ENCODE measurements around the gene ONECUT3.
"Not testable (repeated sequence)": the region's sequence is repeated elsewhere in the genome, so short reads cannot be mapped to it uniquely, and the experiment has no call there.

The ONECUT3 gene

DNA sequence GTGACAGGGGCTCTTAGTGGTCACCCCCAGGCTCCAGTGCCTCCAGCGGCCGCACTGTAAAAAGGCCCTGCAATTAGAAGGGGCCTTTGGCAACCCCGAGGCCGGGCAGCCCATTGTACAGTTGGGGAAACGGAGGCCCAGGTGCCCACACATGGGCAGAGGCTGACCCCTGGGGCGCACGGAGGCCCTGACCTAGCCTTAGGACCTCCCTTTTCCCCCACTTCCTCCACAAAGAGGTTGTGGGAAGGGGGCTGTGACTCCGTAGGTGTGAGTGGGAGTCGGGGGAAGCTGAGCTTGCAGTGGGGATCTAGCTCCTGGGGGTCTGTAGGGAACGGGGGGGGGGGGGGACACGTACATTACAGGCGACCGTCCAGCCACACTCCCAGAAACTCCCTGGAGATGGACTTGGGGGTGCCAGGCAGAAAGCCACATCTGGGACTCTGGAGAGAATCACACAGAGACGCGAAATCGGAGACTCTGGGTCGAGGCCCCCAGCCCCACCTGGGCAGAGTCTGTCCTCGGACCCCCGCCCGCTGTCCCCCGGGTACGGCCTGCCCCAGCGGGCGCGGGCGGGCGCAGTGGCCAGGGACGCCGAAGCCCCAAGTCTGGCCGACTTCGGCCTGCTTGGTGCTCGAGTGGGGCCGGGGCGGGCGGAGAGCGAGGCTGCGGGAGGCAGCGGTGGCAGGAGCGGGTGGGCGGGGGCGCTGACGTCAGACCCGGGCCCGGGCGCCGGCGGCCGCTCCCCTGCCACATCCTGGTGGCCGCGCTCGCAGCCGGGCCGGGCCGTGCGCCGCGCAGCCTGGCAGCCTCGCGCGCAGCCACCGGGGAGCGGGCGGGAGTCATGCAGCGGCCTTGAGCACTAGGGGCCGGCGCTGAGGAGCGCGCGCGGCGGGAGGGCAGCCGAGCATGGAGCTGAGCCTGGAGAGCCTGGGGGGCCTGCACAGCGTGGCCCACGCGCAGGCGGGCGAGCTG, at the start of gene ONECUT3:
TSS of gene ONECUT3 (plus strand) at position 750 of the 972 bp plus-strand sequence. CDS start at position 907, 157 bp downstream.
- no peak for DNase-seq (ENCODE audit: low read depth in 1 of 2, low spot score in 1 of 2)

DNA sequence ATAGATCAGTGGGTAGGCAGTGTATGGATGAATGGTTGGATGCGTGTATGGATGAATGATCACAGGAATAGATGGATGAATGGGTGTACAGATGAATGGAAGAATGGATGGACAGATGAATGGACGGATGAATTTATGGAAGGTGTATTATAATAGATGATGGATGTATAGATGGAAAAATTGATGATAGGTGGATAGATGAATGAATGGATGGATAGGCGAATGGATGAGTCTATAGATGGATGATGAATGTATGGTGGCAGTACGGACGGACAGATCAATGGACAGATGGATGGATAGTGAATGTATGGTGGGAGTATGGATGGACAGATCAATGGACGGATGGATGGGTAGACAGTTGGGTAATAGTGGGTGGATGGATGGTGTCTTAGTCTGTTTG, 49.0 kb upstream of the ONECUT3 start:
- no peak for DNase-seq (ENCODE audit: low read depth in 1 of 2, low spot score in 1 of 2)

DNA sequence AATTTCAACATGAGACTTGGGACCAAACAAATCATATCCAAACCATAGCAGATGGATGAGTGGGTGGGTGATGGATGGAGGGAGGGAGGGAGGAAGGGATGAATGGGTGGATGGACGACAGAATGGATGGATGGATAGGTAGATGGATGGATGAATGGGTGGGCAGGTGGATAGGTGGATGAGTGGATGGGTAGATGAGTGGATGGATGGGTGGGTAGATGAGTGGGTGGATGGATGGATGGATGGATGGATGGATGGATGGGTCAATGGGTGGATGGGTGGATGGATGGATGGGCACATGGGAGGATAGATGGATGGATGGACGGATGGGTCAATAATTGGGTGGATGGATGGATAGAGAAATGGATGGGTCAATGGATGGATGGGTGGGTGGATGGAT, 47.9 kb upstream of the ONECUT3 start:
- DNase-seq (ENCODE audit: low read depth in 1 of 2, low spot score in 1 of 2), result no peak

DNA sequence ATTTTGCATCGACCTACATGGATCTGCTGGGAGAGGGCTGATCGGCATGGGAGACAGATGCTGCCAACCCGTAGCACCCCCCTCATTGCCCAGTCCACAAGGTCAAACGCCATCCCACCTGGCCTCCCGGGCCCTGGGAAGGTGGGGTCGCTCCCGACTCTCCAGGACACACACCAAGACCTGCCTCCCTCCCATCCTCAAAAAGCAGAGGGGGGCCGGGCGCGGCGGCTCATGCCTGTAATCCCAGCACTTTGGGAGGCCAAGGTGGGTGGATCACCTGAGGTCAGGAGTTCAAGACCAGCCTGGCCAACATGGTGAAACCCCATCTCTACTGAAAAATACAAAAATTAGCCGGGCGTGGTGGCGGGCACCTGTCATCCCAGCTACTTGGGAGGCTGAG, 46.7 kb upstream of the ONECUT3 start:
- not testable (repeated sequence) for DNase-seq (ENCODE audit: low read depth in 1 of 2, low spot score in 1 of 2)

DNA sequence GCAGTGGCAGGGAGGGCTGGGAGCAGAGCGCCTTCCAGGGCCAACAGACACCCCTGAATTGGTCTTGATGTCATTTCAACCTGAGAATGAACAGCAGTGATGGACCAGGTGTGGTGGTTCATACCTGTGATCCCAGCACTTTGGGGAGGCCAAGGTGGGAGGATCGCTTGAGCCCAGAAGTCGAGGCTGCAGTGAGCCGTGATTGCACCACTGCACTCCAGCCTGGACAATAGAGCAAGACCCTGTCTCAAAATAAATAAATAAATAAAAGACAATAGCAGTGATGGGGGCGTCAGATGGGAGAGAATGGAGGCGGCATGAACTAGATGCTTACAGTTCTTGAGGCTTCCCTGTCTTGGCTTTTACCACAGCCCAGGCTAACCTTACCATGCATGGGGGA, 46.1 kb upstream of the ONECUT3 start:
- DNase-seq (ENCODE audit: low read depth in 1 of 2, low spot score in 1 of 2), result no peak

DNA sequence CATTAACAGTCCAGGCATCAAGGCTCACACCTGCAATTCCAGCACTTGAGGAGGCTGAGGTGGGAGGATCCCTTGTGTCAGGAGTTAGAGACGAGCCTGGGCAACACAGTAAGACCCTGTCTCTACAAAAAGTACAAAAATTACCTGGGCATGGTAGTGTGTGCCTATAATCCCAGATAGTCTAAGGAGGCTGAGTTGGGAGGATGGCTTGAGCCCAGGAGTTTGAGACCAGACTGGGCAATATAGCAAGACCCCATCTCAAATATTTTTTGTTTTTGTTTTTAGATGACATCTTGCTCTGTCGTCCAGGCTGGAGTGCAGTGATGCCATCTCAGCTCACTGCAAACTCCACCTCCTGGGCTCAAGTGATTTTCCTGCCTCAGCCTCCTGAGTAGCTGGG, 40.1 kb upstream of the ONECUT3 start:
- no peak for DNase-seq (ENCODE audit: low read depth in 1 of 2, low spot score in 1 of 2)

DNA sequence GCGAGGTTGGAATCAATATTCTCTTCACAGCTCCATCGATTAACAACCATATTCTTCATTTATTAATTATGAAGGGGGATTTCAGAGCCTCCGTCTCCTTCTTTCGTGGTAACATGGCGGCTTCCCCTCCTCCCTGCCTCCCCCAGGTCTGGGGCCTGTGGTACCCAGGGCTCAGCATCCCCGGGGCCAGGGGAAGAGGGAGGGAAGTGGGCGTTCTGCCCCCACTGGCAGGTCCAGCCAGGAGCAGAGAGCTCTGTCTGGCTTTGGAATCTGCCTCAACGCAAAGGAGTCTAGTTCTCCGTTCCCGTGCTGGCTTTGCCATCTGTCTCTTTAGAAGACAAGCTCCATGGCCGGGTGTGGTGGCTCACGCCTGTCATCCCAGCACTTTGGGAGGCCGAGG, 37.8 kb upstream of the ONECUT3 start:
- DNase-seq (ENCODE audit: low read depth in 1 of 2, low spot score in 1 of 2), result no peak

DNA sequence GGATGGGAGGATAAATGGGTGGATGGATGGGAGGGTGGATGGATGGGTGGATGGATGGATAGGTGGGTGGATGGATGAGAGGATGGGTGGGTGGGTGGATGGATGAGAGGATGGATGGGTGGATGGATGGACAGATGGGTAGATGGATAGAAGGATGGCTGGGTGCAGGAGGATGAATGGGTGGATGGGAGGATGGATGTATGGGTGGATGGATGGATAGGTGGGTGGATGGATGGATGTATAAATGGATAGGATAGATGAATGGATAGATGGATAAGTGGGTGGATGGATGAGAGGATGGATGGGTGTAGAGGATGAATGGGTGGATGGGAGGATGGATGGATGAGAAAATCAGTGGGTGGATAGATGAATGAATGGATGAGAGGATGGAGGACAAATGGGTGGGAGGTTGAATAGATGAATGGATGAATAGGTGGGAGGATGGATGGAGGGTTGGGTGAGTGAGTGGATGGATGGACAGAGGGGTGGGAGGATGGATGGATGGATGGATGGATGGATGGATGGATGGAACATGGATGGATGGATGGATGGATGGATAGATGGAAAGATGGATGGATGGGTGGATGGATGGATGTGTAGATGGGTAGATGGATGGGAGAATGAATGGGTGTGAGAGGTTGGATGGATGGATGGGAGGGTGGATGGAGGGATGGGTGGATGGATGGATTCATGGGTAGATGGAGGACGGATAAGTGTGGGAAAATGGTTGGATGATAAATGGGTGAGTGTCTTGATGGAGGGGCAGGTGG, 35.9 kb upstream of the ONECUT3 start:
- DNase-seq (ENCODE audit: low read depth in 1 of 2, low spot score in 1 of 2), result no peak

DNA sequence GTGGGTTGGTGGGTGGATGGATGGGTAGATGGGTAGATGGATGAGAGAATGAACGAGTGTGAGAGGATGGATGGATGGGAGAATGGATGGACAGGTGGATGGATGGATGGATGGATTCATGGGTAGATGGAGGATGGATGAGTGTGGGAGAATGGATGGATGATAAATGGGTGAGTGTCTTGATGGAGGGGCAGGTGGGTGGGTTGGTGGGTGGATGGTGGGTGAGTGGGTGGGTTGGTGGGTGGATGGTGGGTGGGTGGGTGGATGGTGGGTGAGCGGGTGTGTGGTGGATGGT, 35.4 kb upstream of the ONECUT3 start:
- no peak for DNase-seq (ENCODE audit: low read depth in 1 of 2, low spot score in 1 of 2)

DNA sequence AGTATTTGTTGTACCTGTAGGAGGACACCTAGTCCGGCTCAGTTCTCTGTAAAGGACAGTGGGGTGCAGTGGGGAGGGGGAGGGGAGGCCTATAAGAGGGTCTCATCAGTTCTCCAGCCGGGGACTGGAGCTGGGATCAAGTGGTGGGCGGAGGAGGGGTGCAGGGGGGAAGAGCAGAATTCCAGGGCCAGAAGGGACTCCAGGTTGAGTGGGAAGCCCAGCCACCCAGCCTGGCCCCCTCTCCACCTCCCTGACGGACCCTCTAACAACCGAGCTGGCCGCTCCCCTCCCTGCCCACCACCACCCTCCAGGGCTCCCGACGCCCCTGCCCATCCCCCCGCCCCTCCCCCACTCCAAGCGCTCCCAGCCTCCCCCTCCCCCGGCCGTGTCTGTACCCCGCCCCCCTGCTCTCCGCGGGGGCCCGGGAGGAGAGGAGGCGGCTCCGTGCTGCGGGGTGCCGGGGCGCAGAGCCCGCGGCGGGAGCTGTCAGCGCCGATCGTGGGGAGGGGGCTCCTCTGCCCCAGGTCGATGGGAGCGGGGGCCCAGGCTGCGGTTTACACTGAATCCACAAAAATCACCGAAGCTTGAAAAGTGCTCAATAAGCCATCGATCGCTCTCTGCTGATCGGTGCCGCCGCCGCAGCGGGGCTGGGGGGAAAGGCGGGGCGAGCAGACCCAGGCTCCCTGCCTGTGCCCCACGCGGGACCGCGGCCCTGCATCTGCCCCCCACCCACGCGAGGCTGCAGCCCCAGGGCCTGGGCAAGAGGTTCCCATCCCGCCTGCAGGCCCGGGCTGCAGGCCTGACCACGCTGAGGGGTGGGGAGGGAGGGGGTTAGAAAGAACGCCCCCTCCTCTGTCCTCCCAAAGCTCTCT, 34.6 kb upstream of the ONECUT3 start:
- DNase-seq (ENCODE audit: low read depth in 1 of 2, low spot score in 1 of 2), result no peak

DNA sequence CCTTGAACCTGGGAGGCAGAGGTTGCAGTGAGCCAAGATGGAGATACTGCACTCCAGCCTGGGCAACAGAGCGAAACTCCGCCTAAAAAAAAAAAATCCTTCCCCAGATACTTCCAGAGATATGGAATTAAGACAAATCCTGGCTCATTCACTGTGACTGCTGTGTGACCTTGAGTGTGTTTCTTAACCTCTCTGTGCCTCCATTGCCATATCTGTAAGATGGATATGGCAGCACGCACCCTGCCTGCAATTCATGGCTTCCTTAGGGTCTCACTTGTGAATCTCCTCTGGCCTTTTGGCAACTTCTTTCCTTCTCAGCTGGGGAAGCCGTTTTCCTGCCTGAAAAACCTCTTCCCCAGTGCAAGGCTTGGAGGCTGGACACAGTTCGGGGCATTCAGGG, 33.8 kb upstream of the ONECUT3 start:
- no peak for DNase-seq (ENCODE audit: low read depth in 1 of 2, low spot score in 1 of 2)

DNA sequence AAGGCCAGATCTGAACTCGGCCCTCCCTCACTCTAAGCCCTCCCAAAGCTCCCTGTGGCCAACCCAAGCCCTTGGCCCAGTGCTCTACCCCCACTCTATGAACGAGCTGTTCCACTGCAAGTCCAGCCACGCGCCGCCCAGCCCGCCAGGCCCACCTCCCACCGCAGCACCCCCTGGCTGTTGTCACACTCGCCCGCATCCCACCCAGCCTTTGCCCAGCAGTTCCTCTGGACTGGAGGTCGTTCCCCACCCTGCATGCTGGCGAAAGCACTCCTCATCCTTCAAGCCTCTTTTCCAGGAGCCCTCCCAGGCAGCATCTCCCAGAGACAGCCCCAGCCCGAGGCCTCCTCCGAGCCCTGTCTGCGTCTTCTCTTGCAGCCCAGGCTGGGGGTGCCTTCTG, 33.1 kb upstream of the ONECUT3 start:
- DNase-seq (ENCODE audit: low read depth in 1 of 2, low spot score in 1 of 2), result no peak

DNA sequence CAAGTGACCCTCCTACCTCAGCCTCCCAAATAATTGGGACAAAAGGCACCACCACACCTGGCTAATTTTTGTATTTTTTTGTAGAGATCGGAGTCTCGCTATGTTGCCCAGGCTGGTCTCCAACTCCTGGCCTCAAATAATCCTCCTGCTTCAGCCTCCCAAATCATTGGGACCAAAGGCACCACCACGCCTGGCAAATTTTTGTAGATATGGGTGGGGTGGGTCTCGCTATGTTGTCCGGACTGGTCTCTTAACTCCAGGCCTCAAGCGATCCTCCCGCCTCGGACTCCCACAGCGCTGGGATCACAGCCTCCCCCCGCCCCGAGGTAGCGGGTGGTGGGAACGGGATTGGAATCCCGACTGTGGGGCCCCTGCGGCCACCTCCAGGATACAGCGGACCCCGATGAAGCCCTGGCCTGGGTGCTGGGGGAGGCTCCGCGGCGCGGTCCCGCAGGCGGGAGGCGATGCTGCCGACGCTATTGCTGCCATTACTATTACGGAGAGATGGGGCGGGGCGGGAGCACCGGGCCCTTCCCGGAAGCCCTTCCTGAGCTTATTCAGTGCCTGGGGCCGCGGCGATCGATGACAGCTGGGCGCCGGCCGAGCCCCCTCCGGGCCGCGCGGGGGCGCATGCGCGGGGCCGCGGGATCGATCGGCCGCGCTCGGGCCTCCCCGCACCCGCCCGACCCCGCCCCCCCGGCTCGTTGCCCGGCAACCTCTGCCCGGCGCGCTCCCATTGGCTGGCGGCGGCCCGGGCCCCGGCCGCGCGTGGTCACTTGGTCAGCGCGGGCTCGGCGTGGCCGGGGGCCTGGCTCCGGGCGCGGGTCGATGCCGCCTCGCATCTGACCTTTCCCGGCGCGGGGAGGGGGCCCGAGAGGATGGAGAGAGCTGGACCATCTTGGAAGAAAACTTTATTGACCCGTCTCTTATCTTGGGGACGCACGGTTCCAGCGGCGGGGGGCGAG, 27.9 kb upstream of the ONECUT3 start:
- DNase-seq (ENCODE audit: low read depth in 1 of 2, low spot score in 1 of 2), result no peak

DNA sequence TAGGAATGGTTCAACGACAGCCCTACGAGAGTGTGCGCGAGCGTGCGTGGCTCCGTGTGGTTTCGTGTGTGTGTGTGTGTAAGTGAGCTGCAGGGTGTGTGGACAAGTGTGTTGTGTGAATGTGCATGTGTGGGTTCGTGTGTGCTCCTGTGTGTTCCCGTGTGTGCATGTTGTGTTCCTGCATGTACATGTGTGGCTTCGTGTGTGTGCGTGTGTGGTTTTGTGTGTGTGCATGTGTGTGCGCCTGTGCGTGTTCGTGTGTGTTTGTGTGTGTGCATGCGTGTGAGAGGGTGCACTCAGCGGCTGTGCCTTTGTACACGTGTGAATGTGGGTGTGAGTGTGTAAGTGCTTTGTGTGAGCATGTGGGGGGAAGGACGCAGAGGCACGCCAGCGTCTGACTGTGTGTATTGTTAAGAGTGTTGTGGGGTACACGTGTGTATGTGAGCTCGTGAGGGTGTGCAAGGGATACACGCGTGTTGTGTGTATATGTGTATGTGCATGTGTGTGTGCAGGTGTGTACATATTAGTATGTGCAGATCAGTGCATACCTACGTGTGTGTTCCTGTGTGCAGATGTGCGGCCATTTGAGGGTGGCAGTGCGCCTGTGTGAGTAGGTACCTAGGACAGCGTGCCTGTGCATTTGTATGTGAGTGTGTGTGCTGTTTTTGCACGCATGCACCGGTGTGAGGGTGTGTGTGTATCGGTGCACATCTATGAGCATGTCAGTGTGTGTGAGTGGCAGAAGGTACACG, 24.3 kb upstream of the ONECUT3 start:
- no peak for DNase-seq (ENCODE audit: low read depth in 1 of 2, low spot score in 1 of 2)

DNA sequence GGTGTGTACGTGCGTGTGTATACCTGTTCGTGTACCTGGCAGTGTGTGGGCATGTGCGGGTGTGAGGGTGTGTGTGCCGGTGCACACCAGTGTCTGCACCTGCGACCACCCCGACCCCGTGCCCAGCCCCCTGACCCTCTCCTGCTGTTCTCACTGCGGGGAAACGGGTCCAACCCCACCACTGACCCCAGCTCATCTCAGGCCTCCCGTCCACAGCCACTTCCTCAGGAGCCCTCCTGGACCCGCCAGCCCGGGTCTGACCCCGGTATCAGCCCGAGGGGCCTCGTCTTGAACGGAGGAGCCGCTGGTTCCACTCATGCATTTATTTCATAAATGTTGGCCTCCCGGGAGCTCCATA, 23.8 kb upstream of the ONECUT3 start:
- DNase-seq (ENCODE audit: low read depth in 1 of 2, low spot score in 1 of 2), result no peak

DNA sequence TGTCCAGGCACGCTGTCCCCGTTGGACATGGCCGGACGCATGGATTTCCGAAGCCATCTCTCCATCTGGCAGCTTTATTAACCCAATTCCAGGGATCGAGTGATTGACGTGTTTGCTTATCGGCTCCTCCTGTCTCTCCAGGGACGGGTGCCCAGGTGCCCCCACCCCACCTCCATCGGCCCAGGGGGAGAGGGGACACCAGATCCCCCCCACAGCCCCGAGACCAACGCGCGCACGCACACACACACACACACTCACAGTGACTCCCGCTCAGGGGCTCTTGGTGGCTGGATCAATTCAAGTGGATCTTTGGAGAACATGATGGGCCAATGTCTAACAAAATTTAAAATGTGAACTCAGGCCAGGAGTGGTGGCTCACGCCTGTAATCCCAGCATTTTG, 23.1 kb upstream of the ONECUT3 start:
- DNase-seq (ENCODE audit: low read depth in 1 of 2, low spot score in 1 of 2), result no peak

DNA sequence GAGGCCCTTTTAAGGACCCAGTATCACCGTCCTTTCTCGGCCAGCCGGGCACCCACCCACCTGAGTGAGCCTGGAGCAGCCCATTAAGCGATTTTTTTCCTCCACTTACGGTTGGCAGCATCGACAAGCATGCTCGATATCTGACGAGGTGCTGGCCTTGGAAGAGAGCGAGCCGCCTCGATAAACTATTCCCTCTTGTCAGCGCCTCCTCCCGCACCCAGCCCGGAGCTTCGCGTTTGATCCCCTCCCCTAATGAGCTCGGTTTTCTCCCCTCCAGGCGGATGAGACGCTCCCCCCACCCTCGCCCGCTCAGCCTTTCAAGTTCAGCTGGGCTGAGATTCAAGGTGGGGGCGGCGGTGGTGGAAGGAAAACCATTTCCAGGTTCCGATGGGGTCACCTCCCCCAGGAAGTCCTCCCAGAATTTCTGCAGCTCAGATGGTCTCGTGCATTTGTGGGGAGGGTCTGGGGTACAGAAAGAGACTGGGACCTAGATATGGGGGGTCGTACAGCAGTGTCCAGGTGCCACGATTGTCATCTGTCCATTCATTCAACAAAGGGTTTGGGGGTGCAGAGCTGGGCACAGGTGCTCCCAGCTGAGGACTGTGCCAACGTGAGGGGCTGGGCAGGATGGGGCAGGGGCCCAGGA, 18.9 kb upstream of the ONECUT3 start:
- DNase-seq (ENCODE audit: low read depth in 1 of 2, low spot score in 1 of 2), result no peak

DNA sequence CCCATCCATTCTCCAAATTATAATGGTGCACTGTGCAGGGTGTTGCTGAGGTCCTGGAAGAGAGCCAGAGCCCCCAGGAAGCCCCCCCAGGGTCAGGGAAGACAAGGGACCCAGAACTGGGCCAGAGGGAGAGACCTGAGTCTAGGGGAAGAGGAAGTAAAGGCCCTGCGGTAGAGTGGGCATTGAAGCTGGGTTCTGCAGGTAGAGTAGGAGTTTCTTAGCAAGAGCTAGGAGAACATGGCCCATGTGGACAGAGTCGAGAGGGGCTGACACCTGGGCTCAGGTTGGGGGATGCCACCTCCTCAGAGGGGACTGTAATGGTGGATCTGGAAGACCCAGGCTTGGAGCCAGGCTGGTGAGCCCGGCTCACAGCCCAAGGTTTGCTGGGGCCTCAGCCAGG, 17.0 kb upstream of the ONECUT3 start:
- no peak for DNase-seq (ENCODE audit: low read depth in 1 of 2, low spot score in 1 of 2)

DNA sequence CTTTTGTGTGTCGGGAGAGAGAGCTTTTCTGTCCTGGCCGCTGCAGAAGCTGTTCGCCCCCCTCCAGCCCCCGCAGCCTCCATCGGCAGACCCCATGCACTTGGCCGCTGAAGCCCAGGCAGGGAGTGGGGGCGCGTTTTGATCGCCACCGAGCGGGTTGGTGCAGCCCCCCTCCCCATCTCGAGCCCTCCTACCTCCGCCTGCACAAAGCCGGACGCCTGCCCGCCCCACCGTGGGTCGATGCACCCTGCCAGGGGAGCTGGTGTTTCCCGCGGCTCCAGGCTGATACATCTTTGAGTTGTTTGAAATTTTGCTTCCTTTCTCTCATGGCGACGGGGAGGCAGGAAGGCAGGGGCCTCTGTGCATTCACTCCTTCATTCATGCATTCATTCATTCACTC, 16.4 kb upstream of the ONECUT3 start:
- no peak for DNase-seq (ENCODE audit: low read depth in 1 of 2, low spot score in 1 of 2)
